ENCODE results near the gene ARHGEF26.

DNA sequence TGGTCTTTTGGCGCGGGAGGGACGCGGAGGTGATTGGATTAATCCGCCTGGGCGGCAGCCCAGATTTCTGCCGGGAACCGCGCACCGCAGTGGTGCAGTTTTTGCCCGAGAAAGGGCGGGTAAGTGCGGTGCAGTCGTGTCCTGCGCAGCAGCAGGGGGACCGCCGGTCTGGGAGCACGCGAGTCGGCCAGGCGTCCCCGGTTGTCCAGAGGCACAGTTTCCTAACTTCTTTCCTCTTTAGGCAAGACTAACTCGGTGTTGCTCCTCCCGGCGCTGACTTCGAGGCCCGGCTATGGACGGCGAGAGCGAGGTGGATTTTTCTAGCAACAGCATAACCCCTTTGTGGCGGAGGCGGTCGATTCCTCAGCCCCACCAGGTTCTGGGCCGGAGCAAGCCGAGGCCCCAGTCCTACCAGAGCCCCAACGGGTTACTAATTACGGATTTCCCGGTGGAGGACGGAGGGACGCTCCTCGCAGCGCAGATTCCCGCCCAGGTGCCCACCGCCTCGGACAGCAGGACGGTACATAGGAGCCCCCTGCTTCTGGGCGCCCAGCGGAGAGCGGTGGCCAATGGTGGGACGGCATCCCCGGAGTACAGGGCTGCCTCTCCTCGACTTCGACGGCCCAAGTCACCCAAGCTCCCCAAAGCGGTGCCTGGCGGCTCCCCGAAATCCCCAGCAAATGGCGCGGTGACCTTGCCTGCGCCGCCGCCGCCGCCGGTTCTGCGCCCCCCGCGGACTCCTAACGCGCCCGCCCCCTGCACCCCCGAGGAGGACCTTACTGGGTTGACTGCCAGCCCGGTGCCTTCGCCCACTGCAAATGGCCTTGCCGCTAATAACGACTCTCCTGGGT, 736 bp downstream of the ARHGEF26 start:
- TF ChIP-seq GATA2 (IDR thresholded peaks at IDR 0.05; ENCODE audit: low read depth, low read length): no peak
- no peak for TF ChIP-seq GATA3 (IDR thresholded peaks at IDR 0.05; ENCODE audit: low read depth, low read length)

Measured in SH-SY5Y (cell line).